Measurements from ENCODE around the gene STAT5B.
"Not testable (repeated sequence)": the region's sequence is repeated elsewhere in the genome, so short reads cannot be mapped to it uniquely, and the experiment has no call there.

STAT5B gene

GRCh38 chr17:42276359-42276608, at the start of gene STAT5B:
TSS of gene STAT5B (minus strand) at chr17:42276391. CDS start at chr17:42232127, 44,264 bp downstream.
- DNase-seq = no peak

GRCh38 chr17:42325026-42325425, 48.8 kb upstream of the STAT5B start:
- DNase-seq = no peak

DNA sequence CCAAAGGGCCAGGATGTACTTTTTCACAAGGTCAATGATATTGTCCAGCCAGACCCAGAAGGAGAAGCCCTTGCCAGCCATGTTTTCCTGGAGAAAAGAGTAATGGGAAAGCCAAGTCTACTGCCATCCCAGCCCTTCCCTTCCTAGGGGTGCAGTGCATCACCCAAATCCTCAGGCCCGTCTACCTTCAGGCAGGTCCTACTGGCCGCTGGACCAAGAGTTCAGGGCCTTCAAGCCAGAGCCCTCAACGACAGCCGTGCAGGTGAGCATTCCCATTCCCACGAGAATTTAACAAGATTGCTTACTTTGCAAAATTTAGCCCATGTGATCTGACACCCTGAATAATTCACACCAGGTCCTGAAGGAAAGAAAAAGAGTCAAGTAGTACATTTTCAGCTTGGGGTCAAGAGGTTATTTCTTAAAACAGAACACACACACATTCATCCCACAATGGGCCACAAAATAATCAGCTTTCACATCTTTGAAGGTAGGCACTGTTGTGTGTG, 47.1 kb upstream of the STAT5B start:
- no peak for DNase-seq

DNA sequence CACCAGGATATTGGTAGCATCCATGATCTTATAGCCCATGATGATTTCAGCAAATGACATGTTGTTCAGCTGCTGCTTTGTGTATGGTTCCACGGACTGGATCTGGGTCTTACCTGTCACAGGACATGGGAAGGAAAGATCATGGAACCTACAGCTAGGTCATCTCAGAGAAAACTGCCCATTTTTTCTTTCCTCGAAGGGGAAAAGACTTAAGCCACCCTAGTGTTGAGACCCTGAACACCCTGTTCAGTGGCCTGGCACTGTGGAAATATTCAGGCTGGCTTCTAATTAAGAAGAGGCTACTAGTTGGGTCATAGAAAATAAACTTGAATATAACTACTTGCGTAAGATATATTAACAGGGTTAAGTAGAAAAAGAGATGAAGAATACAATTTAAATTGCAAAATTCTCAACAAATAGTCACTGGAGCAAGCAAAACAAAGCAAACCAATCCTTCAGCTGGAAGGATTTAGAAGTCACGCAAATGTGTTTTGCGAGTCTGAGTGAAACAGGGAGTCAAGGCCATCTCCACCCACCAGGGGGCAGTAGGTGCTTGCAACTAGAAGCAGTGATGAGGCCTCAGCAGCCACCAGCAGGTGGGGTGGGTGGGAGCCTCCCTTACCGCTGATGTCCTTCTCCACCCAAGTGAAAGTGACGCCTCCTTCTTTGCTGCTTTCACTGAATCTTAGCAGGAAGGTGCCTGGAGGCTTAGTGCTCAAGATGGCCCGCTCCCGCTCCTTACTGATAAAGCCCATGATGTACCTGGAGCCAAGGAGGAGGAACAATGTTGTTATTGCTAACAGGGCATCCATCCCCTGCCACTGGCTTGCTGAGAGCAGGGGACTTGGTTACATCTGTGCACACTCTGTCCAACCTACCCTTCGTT, 46.4 kb upstream of the STAT5B start:
- DNase-seq = peak; percentile 72

GRCh38 chr17:42321555-42321954, 45.4 kb upstream of the STAT5B start:
- DNase-seq = no peak

DNA sequence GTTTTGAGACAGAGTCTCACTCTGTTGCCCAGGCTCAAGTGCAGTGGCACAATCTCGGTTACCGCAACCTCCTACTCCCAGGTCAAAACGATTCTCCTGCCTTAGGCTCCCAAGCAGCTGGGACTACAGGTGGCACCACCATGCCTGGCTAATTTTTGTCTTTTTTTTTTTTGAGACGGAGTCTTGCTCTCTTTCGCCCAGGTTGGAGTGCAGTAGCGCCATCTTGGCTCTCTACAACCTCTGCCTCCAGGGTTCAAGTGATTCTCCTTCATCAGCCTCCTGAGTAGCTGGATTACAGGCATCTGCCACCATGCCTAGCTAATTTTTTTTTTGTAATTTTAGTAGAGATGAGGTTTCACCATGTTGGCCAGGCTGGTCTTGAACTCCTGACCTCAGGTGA, 41.8 kb upstream of the STAT5B start:
- not testable (repeated sequence) for DNase-seq

DNA sequence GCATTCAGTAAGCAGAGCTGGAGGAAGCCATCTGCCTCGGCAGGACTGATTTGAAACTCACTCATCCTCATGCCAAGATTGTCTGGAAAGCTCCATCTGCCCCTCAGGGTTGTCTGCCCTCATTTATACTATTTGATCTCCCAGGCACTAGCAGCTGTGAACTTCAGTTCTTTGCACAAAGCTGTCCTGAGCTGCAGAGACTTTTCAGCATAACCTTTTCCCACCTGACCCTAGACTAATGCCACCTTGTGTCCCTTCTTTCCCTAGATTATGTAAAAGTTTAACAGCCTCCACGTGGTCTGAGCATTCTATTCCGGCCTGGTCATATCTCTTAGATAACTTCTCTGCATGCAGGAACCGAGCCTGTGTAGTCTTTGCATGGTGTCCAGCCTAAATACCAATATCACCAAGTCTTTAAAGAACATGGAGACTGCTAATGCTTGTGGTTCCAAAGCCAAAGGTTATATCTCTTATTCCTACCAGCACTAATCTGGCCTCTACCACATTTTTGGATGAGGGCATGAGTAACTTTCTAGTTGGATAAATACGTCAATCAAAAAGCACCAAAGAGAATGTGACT, 41.2 kb upstream of the STAT5B start:
- DNase-seq = no peak

DNA sequence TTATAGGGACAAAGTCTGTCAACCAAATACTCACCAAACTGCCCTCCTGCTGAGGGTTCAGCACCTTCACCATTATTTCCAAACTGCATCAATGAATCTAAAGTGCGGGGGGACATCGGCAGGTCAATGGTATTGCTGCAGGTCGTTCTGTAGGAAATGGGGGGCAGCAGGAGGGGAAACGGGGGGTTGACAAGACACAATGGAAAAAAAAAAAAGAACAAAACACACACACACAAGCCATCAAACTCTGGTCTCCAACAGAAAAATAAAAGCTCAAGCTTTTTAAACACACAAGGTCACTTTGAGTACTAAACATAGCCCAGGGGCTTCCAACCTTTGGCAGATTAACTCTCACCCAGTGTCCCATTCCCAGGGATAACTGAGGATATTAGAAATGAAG, 40.6 kb upstream of the STAT5B start:
- DNase-seq = no peak

- DNase-seq = no peak
Measured at GRCh38 chr17:42315402-42316156, 39.4 kb upstream of the STAT5B start.

- no peak for DNase-seq
Measured at GRCh38 chr17:42313773-42314566, 37.8 kb upstream of the STAT5B start.

- DNase-seq = no peak
Measured at GRCh38 chr17:42313389-42313772, 37.2 kb upstream of the STAT5B start.

DNA sequence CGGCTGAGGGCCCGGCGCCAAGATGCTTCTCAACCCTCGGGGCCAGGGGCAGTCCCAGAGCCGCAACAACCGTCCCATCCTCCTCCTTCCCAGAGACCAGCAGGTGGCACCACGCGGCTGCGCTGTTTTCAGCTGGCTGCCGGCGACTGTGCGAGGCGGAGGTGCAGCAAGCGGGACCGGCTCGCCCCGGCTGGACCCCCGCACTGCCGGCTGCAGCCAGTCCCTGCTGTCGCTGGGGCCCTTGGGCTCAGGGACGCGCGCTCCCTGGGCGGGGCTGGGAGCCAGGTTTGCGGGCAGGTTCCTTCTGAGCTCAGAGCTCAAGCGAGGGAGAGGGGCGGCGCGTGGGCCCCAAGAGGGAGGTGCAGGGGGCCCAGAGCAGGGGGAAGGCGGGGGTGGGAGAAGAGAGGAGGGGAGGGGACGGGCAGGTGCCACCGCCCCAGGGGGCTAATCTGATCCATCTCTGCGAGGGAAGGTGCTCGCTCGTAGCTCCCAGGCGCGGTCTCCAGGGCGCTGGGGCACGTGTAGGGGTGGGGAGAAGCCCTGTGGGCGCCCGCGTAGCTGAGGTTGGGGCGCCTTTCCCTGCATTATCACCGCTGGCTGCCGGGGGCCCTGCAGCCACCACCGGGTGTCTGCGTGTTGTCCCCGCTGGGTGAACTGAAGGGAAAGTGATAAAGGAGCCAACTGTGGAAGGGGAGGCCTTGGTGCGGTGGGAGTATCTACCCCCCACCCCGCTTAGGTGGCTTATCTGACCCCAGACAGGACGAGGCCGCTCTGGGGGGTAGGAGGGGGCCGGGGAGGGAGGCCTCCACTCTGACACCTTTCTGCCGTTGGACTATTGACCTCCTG, 36.3 kb upstream of the STAT5B start:
- peak; percentile 46 for DNase-seq

GRCh38 chr17:42312035-42312284, 35.8 kb upstream of the STAT5B start:
- DNase-seq = no peak

DNA sequence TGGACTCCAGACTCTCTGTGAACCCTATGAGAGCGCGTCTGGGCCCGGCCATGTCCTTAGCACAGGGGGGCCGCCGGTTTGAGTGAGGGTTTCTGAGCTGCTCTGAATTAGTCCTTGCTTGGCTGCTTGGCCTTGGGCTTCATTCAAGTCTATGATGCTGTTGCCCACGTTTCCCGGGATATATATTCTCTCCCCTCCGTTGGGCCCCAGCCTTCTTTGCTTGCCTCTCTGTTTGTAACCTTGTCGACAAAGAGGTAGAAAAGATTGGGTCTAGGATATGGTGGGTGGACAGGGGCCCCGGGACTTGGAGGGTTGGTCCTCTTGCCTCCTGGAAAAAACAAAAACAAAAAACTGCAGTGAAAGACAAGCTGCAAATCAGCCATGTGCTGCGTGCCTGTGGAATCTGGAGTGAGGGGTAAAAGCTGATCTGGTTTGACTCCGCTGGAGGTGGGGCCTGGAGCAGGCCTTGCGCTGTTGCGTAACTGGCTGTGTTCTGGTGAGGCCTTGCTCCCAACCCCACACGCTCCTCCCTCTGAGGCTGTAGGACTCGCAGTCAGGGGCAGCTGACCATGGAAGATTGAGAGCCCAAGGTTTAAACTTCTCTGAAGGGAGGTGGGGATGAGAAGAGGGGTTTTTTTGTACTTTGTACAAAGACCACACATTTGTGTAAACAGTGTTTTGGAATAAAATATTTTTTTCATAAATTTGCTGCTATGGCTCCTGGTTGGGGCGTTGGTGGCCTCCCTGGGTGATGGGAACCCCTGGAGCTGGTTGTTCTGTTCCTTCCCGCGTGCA, 35.2 kb upstream of the STAT5B start:
- peak; percentile 23 for DNase-seq

DNA sequence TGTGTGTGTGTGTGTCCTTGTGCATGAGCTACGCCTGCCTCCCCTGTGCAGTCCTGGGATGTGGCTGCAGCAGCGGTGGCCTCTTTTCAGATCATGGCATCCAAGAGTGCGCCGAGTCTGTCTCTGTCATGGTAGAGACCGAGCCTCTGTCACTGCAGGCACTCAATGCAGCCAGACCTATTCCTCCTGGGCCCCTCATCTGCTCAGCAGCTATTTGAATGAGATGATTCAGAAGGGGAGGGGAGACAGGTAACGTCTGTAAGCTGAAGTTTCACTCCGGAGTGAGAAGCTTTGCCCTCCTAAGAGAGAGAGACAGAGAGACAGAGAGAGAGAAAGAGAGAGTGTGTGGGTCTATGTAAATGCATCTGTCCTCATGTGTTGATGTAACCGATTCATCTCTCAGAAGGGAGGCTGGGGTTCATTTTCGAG, 34.6 kb upstream of the STAT5B start:
- no peak for DNase-seq

DNA sequence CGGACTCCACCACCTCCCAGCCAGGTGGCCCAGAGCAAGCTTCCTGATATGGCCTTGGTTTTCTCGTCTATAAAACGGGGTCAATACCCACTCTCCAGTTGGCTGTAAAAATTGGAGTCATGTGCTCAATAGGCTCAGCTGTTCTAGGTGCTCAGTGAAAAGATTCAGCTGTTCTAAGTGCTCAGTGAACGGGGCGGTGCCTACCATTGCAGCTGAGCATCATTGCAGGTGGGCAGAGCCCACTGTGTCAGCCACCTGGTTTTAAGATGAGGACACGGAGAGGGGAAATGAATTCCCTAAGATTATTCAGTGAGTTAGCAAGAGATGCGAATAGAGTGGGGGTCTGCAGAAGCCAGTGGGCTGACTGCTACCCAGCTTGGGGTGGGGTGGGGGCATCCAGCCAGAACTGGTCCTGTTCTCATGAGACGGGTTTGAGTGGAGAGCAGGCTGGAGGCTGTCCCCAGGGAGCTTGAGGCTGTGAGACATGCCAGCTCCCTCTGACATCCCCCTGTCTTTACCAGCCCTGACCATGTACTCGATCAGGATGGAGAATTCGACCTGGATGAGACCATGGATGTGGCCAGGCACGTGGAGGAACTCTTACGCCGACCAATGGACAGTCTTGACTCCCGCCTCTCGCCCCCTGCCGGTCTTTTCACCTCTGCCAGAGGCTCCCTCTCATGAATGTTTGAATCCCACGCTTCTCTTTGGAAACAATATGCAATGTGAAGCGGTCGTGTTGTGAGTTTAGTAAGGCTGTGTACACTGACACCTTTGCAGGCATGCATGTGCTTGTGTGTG, 34.0 kb upstream of the STAT5B start:
- DNase-seq = no peak

GRCh38 chr17:42309142-42309541, 33.0 kb upstream of the STAT5B start:
- DNase-seq = no peak

DNA sequence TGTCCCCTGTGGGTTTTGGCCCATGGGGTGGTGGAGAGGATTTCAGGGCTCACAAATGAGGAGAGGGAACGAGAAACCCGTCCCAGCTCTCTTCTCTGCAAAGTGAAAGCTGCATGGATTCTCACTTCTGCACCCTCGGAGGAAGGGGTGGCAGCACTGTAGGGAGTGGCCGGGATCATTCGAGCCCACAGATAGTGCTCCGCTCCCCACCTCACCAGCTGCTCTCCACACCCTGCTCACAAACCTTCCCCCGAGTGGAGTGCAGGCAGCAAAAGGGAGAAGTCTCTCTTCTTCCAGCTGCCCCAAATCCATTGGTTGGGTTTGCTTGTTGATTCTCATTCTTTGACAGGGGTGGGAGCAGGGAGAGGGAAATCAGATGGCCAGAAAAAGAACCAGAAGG, 32.3 kb upstream of the STAT5B start:
- no peak for DNase-seq

GRCh38 chr17:42307362-42307927, 31.3 kb upstream of the STAT5B start:
- DNase-seq = no peak

DNA sequence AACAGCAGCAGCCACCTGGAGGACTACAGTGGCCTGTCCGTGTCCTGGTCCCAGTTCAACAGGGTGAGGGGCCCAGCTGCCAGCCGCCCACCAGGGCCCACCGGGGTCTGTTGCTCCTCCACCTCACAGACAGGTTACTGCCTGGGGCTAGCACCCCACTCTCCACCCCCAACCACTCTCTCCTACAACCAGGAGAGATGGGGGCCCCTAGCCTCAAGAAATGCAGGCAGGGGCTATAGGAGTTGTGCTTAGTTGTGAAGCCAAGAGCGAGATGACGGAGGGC, 30.1 kb upstream of the STAT5B start:
- DNase-seq = no peak

Data from GOT3 (cell line).